Adrenal gland (tissue), 5 donors: ENCODE results near the gene SMPD3.

Experiments
- POLR2A ChIP-seq, 2 donors: fragments of 450-650 bp; IDR thresholded peaks; one replicate each; pipeline ENCODE4 v1.6.1; 2017; ENCODE audit warnings: antibody characterized with exemption in 2 of 2, mild to moderate bottlenecking in 2 of 2, moderate library complexity in 1 of 2
- TF ChIP-seq, protein P1 (sequence below), 6 experiments: fragments of 450-650 bp in 4 of 6; fragments of 200-600 bp in 2 of 6; sonication (generic) in 1 of 6; IDR thresholded peaks; 1 replicate in 5 of 6; 2 replicates in 1 of 6; pipeline versions ENCODE4 v1.5.1 to v1.8.0; 2016 to 2021; ENCODE audit warnings: antibody characterized with exemption in 6 of 6, mild to moderate bottlenecking in 2 of 6, moderate library complexity in 1 of 6
- donor health status: DM: no; HTN: no; CAD: no.

DNA sequence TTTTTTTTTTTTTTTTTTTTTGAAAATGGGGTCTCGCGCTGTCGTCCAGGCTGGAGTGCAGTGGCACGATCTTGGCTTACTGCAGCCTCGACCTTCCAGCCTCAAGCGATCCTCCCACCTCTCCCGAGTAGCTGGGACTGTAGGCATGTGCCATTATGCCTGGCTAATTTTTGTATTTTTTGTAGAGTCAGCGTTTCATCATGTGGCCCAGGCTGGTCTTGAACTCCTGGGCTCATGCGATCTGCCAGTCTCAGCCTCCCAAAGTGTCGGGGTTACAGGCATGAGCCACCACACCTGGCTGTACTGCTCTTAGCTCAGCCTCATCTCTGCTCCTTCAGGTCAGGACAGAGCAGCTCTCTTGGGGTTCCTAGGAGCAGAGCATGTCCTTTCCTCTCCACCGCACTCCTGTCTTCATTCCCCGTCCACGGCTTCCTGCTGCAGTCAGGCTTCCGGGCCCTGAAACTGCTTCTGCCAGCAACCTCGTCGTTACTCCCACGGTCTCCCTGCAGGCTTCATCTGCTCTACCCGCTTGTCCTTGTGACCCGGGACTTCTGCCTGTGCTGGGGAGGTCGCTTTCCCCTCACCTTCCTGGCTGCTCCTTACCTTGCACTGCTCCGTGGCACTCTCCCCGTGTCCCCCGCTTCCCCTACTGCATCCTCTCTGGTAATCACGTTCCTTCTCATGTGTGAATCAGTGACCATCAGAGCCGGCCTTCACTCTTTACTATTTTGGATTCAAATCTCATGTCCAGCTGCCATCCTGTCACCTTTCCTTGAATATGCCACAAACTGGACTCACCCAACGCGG is 99.5 kb downstream of the SMPD3 start:
- TF ChIP-seq, protein P1, sequence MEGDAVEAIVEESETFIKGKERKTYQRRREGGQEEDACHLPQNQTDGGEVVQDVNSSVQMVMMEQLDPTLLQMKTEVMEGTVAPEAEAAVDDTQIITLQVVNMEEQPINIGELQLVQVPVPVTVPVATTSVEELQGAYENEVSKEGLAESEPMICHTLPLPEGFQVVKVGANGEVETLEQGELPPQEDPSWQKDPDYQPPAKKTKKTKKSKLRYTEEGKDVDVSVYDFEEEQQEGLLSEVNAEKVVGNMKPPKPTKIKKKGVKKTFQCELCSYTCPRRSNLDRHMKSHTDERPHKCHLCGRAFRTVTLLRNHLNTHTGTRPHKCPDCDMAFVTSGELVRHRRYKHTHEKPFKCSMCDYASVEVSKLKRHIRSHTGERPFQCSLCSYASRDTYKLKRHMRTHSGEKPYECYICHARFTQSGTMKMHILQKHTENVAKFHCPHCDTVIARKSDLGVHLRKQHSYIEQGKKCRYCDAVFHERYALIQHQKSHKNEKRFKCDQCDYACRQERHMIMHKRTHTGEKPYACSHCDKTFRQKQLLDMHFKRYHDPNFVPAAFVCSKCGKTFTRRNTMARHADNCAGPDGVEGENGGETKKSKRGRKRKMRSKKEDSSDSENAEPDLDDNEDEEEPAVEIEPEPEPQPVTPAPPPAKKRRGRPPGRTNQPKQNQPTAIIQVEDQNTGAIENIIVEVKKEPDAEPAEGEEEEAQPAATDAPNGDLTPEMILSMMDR (IDR thresholded peaks at IDR 0.05) = no peak
- TF ChIP-seq POLR2A (IDR thresholded peaks at IDR 0.05) = no peak
